ENCODE measurements around the gene ADH5. TPM values are rescaled to one million over a fixed set of nuclear protein-coding genes. Genes with fewer than 3 reads are reported as not detected.
"Not testable (repeated sequence)": the region's sequence is repeated elsewhere in the genome, so short reads cannot be mapped to it uniquely, and the experiment has no call there.

ADH5 gene
- total RNA-seq, 3 donors from 2014 or later: 136 to 236 (median 192) TPM

- H3K4me3 ChIP-seq: no peak overlapping the region
- no peaks in the 10 kb centered on the region for H3K4me1 ChIP-seq (ENCODE audit: low read depth)
- H3K9me3 ChIP-seq: no peaks in the 10 kb centered on the region
- DNase-seq: no peak
- intact Hi-C loops (cut with DNase I, micrococcal nuclease): no loop called here
- no peak for ATAC-seq
- TF ChIP-seq CTCF (IDR thresholded peaks at IDR 0.05): no peak
- no peaks in the 10 kb centered on the region for H3K36me3 ChIP-seq (ENCODE audit: low read depth)
These were observed 15.6 kb upstream of the ADH5 start for GRCh38 chr4:99104153-99104552.

GRCh38 chr4:99103166-99103565 is 14.6 kb upstream of the ADH5 start:
- Histone ChIP-seq H3K4me1 (ENCODE audit: low read depth) (no peaks in the 10 kb centered on the region), H3K9me3 (no peaks in the 10 kb centered on the region), H3K4me3 (no peak overlapping the region), H3K36me3 (ENCODE audit: low read depth) (no peaks in the 10 kb centered on the region)
- ATAC-seq (no peak), DNase-seq (no peak)
- TF ChIP-seq CTCF (IDR thresholded peaks at IDR 0.05): no peak
- intact Hi-C loops (cut with DNase I, micrococcal nuclease): no loop called here

- Histone ChIP-seq H3K4me3 (no peak overlapping the region), H3K36me3 (ENCODE audit: low read depth) (no peaks in the 10 kb centered on the region), H3K4me1 (ENCODE audit: low read depth) (no peaks in the 10 kb centered on the region), H3K9me3 (no peaks in the 10 kb centered on the region)
- ATAC-seq (no peak), DNase-seq (no peak)
- intact Hi-C loops (cut with DNase I, micrococcal nuclease): no loop called here
- TF ChIP-seq CTCF (IDR thresholded peaks at IDR 0.05): no peak
These were observed 14.0 kb upstream of the ADH5 start for GRCh38 chr4:99102634-99103033.

- H3K9me3 ChIP-seq: no peaks in the 10 kb centered on the region
- TF ChIP-seq CTCF (IDR thresholded peaks at IDR 0.05): no peak
- ATAC-seq (no peak), DNase-seq (no peak)
- H3K36me3 ChIP-seq (ENCODE audit: low read depth): no peaks in the 10 kb centered on the region
- intact Hi-C loops (cut with DNase I, micrococcal nuclease): no loop called here
- H3K4me3 ChIP-seq: no peak overlapping the region
- H3K4me1 ChIP-seq (ENCODE audit: low read depth): no peaks in the 10 kb centered on the region
These were observed 12.3 kb upstream of the ADH5 start for GRCh38 chr4:99100876-99101275.

GRCh38 chr4:99099814-99100213 is 11.2 kb upstream of the ADH5 start:
- H3K9me3 ChIP-seq; DNase-seq; intact Hi-C loops (cut with DNase I, micrococcal nuclease); H3K4me1 ChIP-seq (ENCODE audit: low read depth); H3K4me3 ChIP-seq; H3K36me3 ChIP-seq (ENCODE audit: low read depth); ATAC-seq: not testable (repeated sequence)

- no peak for TF ChIP-seq CTCF (IDR thresholded peaks at IDR 0.05)
These were observed 10.7 kb upstream of the ADH5 start for GRCh38 chr4:99099311-99099710.

GRCh38 chr4:99091841-99092240 is 3.3 kb upstream of the ADH5 start:
- H3K36me3 ChIP-seq (ENCODE audit: low read depth); H3K4me1 ChIP-seq (ENCODE audit: low read depth); H3K4me3 ChIP-seq; ATAC-seq; intact Hi-C loops (cut with DNase I, micrococcal nuclease); DNase-seq; H3K9me3 ChIP-seq: not testable (repeated sequence)

More at GRCh38 chr4:99099311-99099710, 10.7 kb upstream of the ADH5 start:
- Histone ChIP-seq H3K36me3 (ENCODE audit: low read depth) (no peaks in the 10 kb centered on the region), H3K4me3 (no peak overlapping the region), H3K4me1 (ENCODE audit: low read depth) (no peaks in the 10 kb centered on the region), H3K9me3 (no peaks in the 10 kb centered on the region)
- intact Hi-C loops (cut with DNase I, micrococcal nuclease): no loop called here
- DNase-seq (no peak), ATAC-seq (no peak)

Measured in mucosa of descending colon (tissue), 3 donors.